Measurements from ENCODE around the gene C13orf46.

Gene C13orf46

DNA sequence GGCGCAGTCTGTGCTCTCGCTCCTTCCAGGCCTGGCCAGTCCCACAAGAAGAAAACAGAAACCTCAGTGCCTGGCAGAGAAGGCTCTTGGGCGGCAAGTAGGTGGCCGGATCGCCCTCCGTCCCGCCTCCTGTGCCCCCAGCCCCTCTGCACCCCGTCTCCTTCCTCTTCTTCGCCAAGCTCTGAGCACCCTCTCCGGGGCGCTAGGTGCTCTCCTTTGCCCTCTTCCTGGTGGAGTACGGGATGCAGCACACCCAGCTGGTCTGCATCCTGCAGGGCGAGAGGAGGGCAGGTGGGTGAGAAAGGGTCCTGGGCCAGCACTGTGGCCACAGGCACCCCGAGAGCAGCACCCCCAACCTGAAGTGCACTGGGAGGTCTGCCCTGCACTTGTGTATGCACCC, 17.3 kb downstream of the C13orf46 start:
- no peak overlapping the region for H3K4me3 ChIP-seq (ENCODE audit: low read depth, low read length)

DNA sequence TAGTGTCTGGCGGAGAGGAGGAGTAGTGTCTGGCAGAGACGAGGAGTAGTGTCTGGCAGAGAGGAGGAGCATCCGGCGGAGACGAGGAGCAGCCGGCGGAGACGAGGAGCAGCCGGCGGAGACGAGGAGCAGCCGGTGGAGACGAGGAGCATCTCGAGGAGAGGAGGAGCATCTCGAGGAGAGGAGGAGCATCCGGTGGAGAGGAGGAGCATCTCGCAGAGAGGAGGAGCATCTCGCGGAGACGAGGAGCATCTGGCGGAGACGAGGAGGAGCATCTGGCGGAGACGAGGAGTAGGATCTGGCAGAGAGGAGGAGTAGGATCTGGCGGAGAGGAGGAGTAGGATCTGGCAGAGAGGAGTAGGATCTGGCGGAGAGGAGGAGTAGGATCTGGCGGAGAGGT, 18.2 kb downstream of the C13orf46 start:
- H3K4me3 ChIP-seq (ENCODE audit: low read depth, low read length), result no peak overlapping the region

GRCh38 chr13:113955235-113955634, 18.6 kb downstream of the C13orf46 start:
- H3K4me3 ChIP-seq (ENCODE audit: low read depth, low read length), result no peak overlapping the region

GRCh38 chr13:113954046-113954835, 19.6 kb downstream of the C13orf46 start:
- H3K4me3 ChIP-seq (ENCODE audit: low read depth, low read length), result no peak overlapping the region

DNA sequence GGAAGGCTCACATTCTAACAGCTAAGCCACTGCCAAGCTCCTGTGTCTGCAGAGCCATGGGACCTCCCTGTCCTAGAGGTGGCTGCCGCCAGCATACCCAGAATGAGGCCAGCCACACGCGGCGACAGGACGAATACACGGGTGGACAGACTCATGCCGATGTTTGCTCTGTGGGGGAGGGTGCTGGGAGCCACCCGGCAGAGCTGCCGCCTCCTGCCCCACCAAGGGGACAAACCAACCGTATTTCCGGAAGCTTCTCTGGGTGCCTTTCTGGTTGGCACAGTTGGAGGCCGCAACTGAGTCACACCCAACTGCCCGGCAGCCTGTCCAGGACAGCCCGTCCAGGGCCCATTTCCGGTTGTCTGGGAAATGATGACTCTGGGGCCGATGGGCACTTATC, 20.3 kb downstream of the C13orf46 start:
- no peak overlapping the region for H3K4me3 ChIP-seq (ENCODE audit: low read depth, low read length)

- H3K4me3 ChIP-seq (ENCODE audit: low read depth, low read length), result no peak overlapping the region
Observed at GRCh38 chr13:113952983-113953520, 20.8 kb downstream of the C13orf46 start.

- no peak overlapping the region for H3K4me3 ChIP-seq (ENCODE audit: low read depth, low read length)
Observed at GRCh38 chr13:113952151-113952982, 21.5 kb downstream of the C13orf46 start.

- H3K4me3 ChIP-seq (ENCODE audit: low read depth, low read length), result no peak overlapping the region
Observed at GRCh38 chr13:113951246-113951999, 22.5 kb downstream of the C13orf46 start.

GRCh38 chr13:113950451-113951245, 23.2 kb downstream of the C13orf46 start:
- H3K4me3 ChIP-seq (ENCODE audit: low read depth, low read length), result no peak overlapping the region

DNA sequence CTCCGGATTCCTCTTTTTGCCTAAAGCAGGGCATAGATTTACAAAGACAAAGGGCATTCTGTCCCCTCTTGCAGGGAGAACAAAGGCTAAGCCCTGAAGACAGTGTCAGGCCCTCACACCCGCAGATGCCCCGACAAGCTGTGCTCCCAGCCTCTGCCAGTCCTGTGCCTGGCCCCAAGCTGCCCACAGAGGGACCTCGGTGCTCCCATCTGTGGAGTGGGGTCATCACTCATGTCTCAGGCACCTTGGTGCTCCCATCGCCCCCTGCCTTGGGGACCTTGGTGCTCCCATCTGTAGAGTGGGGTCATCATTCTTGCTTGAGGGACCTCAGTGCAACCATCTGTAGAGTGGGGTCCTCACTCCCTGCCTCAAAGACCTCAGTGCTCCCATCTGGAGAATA, 24.3 kb downstream of the C13orf46 start:
- H3K4me3 ChIP-seq (ENCODE audit: low read depth, low read length), result no peak overlapping the region

DNA sequence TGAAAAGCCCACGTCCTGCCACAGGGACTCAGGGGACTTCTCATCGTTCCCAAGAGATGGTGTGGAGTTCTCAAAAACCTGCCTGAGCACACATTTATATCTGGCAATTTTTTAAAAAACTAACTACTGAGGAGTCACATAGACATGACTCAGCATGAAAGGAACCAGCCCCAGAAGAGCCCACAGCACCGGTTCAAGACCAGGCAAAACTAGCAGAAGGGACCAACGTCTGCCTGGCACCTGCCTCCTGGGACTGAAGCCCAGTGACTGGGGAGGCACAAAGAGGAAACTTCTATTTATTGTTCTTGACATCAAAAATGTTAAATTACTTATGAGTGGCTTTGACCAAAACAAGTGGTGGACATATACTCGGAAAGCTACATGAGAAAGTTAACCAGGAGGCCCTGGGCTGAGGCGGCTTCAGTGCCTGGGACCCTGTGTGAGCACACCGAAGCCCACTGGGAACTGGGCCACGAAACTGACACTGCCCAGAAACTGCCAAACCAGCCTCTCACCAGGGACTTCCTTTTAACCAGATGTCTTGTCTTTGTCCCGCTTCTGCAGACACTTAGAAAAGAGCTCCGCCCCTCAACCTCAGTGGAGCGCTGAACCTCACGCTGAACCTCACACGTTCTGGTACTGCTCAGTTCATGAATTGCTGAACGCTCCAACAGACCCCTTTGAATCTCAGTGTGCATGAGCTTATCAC, 25.7 kb downstream of the C13orf46 start:
- no peak overlapping the region for H3K4me3 ChIP-seq (ENCODE audit: low read depth, low read length)

- no peak overlapping the region for H3K4me3 ChIP-seq (ENCODE audit: low read depth, low read length)
Observed at GRCh38 chr13:113947311-113948033, 26.4 kb downstream of the C13orf46 start.

DNA sequence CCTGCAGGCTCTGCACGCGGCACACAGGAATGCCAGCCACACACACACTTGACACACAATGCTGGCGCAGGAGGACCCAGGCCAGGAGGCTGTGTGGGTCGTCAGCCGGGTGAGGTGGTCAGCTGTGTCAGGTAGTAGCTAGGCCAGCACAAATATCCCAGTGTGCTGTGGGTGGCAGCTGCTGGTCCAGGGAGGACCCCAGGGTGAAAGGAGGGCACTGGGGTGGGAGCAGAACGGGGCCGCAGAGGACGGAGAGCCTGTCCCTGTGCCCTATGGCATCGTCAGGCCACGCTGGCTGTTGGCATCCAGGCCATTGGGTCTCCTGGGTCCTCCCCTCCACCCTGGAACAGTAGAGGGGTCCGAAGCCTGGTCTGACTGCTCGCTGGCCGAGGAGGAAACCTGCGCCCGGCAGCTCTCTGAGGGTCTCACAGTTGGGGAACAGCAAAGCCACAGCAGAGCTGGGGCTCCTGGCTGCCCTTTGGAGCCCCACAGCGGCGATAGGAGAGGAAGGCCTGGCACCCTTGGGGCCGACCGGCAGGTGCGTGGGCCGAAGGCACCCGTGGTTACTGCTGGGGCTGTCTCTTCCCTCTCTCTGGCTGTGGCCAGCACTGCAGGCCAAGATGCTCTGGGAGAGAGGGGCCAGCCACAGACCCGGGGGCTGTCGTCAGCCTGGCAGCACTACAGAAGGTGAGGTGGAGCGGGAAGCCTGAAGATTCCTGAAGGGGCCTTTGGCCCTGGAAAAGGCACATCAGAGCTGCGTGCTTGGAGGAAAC, 27.3 kb downstream of the C13orf46 start:
- no peak overlapping the region for H3K4me3 ChIP-seq (ENCODE audit: low read depth, low read length)

- H3K4me3 ChIP-seq (ENCODE audit: low read depth, low read length), result no peak overlapping the region
Observed at GRCh38 chr13:113945857-113946408, 27.9 kb downstream of the C13orf46 start.

DNA sequence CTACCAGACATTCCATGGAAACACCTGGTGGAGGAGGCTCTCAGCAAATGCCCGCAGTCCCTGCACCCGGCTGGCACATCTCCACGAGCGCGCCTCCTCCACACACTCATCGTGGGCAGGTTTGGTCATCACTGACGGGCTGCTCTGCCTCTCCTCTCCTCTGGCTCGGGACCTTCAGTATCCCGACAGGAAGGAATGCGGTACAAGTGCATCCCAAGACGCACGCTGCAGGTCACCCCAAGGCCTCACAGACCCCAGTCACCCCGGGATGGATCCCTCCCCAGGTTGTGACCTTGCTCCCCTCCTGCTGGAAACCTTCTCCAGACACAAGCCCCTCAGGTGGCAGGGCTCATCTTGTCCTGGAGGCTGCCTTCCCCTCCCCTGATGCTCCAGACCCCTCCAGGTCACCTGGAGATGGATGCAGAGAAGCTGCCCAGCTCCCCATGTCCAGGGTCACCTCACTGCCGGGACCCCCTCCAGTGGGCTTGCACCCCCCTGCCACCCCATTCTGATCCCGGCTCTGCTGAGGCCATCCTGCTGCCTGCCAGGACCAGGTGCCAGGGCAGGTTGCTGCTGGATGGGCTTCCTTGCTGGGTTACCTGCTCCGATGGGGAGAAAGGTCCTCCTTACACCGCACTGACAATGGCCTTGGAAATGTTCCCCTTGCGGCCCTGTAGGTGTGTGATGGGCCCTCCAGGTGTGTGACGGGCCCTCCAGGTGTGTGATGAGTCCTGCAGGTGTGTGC, 29.9 kb downstream of the C13orf46 start:
- H3K4me3 ChIP-seq (ENCODE audit: low read depth, low read length), result no peak overlapping the region

GRCh38 chr13:113942591-113943103, 31.2 kb downstream of the C13orf46 start:
- H3K4me3 ChIP-seq (ENCODE audit: low read depth, low read length), result no peak overlapping the region

DNA sequence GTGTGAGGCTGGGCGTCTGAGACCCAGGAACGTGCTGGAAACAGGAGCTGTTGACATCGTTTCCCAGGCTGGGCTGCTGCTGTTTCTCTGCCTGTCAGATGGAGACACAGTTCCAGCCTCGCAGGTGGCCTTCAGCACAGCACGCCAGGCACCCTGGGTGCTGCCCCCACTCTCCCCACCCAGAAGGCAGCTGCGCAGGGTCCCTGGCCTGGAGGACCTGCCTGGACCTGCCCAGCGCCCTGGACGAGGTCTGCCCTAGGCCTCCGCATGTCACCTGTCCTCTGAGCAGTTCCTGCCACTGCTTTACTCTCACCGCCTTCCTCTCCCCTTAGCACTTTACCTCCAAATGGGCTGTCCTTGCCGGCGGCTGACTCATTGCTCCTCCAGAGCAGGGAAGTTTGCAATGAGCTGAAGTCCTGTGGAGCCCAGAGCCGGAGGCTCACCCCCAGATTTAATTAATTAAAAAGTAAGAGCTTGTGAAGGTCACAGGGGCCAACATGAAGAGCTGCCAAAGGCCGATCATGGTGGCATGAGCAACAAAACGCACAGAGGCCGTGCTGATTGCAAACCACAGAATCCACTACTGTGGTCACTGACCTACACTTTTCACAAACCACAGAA, 32.2 kb downstream of the C13orf46 start:
- H3K4me3 ChIP-seq (ENCODE audit: low read depth, low read length), result no peak overlapping the region
